NB4 (cell line): ENCODE measurements around the gene POLA1.

Experiments
- DNase-seq: peaks from one replicate; pipeline ENCODE4 v3.0.0; 2010; ENCODE audit warnings: low read depth
- H3K4me3 ChIP-seq: one replicate; pipeline ENCODE4 v1.5.1; 2011; ENCODE audit warnings: mild to moderate bottlenecking, low read depth, low read length, moderate library complexity
- CTCF ChIP-seq: IDR thresholded peaks from one replicate; pipeline ENCODE4 v1.5.1; 2012; ENCODE audit warnings: low read depth, low read length
- MAX ChIP-seq: IDR thresholded peaks from 2 replicates; pipeline ENCODE4 v1.6.1; 2011; ENCODE audit warnings: low read depth, low read length
- MYC ChIP-seq: IDR thresholded peaks from 2 replicates; pipeline ENCODE4 v1.6.1; 2011; ENCODE audit warnings: low read depth, low read length
- POLR2A ChIP-seq: IDR thresholded peaks from 2 replicates; pipeline ENCODE4 v1.6.1; 2011; ENCODE audit warnings: mild to moderate bottlenecking; ENCODE audit not compliant: insufficient read length; ENCODE audit errors: extremely low read depth

Gene POLA1

GRCh38 chrX:24983931-24984330, 290.2 kb downstream of the POLA1 start:
- DNase-seq = no peak
- no peak overlapping the region for H3K4me3 ChIP-seq
- TF ChIP-seq MAX (no peak), POLR2A (no peak), CTCF (no peak), MYC (no peak)

GRCh38 chrX:24985120-24985519, 291.4 kb downstream of the POLA1 start:
- no peak for DNase-seq
- no peak for TF ChIP-seq POLR2A
- no peak for TF ChIP-seq MYC
- TF ChIP-seq CTCF = no peak
- no peak for TF ChIP-seq MAX
- H3K4me3 ChIP-seq = no peak overlapping the region

- no peak for DNase-seq
- no peak overlapping the region for H3K4me3 ChIP-seq
- TF ChIP-seq CTCF (no peak), MYC (no peak), MAX (no peak), POLR2A (no peak)
Measured at GRCh38 chrX:24987731-24988130, 294.0 kb downstream of the POLA1 start.

- DNase-seq = no peak
- TF ChIP-seq MYC = no peak
- no peak for TF ChIP-seq MAX
- no peak for TF ChIP-seq POLR2A
- TF ChIP-seq CTCF = no peak
- H3K4me3 ChIP-seq = no peak overlapping the region
Measured at GRCh38 chrX:24988314-24988713, 294.6 kb downstream of the POLA1 start.

- no peak overlapping the region for H3K4me3 ChIP-seq
- DNase-seq = no peak
- TF ChIP-seq MYC (no peak), MAX (no peak), POLR2A (no peak), CTCF (no peak)
Measured at GRCh38 chrX:24990535-24990934, 296.8 kb downstream of the POLA1 start.

- no peak overlapping the region for H3K4me3 ChIP-seq
- no peak for DNase-seq
- TF ChIP-seq MAX (no peak), CTCF (no peak), MYC (no peak), POLR2A (no peak)
Measured at GRCh38 chrX:24993879-24994278, 300.2 kb downstream of the POLA1 start.
